Non-pigmented ciliary epithelial cell (primary cell): ENCODE measurements around the gene PGGHG.
"Not testable (repeated sequence)": the region's sequence is repeated elsewhere in the genome, so short reads cannot be mapped to it uniquely, and the experiment has no call there.

Source experiments
- DNase-seq: peaks from one replicate; pipeline ENCODE4 v3.0.0-alpha.2; 2010; ENCODE audit warnings: low read depth

Gene PGGHG

DNA sequence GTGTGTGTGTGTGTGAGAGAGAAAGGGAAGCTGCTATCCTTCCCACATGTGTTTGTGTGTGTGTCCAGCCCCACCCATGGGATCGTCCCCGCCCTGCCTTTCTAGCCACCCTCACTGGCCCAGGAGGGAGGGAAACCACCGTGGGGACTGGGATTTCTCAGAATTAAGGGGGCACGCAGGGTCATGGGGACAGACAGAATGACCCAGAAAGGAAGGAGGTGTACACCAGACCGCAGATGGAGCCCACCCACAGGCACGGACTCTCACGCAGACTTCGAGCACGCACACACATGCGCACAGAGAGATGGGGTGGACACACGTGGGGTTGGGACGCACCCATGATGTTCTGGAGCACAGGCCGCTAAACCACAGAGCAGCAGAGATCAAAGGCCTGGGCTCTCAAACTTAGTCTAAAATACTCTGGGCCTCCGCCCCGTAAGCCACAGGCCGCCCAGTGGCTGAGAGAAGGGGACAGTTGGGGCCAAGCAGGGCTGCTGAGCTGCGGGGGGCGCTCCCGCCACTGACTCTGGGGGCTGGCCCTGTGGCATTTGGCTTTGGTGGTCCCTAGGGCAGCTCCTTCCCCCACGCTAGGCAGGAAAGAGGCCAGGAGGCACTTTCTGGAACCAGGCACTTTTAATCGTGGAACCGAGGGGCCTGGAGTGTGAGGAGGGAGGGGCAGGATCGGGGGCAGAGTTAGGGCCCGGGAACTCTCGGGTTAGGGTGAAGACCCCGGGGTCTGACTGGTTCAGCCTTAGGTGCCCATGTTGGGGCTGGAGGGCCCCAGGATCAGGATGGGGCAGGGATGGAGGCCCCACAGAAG lies 8.9 kb downstream of the PGGHG start:
- DNase-seq: no peak

DNA sequence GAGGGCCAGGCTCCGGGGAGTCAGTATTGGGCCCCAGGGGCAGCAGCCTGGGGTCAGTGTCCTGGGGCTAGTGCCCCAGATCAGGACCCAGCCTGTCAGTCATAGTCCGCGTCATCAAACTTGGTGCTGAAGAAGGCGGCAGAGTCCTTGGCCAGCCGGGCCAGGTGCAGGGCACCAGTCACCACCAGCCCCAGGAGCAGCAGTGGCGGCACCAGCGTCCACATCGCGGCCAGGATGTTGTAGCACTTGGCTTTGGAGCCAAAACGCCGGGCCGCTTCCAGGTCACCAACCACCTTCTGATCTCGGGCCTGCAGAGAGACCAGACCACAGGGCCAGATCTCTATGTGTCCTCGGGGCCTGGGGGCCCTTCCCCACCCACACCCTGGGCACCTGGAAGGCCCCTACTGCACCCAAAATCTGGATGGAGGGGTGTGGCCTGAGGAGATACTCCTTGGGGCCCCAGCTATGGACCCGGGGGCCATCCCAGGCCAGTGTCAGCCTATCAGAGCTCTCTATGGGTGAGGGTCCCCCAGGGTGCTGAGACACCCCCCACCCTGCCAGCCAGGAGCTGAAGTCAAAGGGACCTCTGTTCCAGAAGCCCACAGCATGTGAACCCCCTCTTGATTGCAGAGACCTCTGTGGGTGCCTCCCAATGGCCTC lies 9.6 kb downstream of the PGGHG start:
- DNase-seq: no peak

DNA sequence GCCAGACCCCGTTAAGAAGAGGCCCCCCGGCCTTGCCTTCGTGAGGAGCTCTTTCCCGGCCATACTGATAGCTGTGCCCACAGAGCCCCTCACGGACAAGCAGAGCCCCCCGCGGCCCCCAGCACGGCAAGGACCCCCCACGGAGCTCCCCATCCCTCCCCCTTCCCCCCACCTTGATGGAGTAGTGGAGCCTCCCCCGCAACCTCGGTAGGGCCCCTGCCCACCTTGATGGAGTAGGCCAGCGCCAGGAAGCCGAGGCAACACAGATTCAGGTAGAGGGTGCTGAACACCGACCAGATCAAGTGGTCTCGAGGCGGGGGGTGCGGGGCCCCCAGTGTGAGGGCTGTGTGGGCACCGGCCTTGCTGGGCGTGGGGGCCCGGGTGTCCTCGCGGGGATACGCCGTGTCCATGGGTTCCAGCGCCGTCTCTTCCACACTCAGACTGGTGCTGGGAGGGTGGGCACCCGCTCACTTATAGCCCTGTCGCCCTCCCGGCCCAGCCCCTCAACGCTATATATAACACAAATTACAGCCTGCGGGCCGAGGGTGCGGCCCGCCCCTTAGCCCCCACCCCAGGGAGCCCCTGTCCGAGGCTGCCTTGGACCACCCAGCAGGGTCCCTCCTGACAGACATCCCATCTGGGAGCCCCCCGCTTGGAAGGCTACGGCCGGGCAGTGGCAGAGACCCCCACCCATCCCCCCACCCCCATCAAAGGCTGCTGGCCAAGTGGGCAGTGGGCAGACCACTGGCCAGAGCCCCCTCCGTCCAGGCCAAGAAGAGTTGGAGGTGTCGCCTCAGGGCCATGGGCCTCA lies 10.4 kb downstream of the PGGHG start, which contains the start of gene IFITM5:
Gene IFITM5, minus strand, starts transcription at position 446 of the 811 bp plus-strand sequence. Its CDS starts 36 bp downstream, at position 410.
- no peak for DNase-seq

DNA sequence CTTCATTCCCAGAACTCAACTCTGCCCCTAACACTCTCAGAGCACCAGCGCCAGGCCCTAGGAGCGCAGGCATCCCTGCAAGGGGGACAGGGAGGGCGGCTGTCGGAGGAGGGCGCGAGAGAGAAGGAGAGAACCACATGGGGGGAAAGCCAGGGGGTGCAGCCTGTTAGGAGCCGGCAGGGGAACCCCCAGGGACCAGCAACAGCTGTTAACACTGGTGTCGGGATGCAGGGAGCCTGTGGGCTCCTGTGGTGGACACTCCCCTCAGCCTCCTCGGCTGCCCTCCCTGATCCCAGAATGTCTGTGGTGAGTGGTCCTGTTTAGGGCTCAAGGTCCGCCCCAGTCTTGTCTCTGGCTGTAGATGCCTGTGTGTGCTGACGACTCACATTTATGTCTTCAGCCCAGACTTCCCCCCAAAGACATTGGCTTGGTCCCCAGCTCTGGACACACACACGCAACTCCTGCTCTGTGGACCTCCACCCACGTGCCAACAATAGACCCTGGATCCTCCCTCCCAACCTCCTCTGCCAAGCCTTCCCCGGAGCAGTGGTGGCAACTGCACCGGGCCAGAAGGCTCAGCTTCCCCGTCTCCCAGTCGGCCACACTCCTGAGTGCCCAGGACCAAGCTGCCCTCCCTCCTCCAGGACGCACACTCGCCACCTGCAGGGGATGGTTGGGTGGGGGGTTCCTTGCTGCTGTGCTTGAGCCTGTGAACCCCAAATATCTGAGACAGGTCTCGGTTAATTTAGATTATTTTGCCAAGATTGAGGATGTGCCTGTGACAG lies 11.2 kb downstream of the PGGHG start:
- DNase-seq: no peak

DNA sequence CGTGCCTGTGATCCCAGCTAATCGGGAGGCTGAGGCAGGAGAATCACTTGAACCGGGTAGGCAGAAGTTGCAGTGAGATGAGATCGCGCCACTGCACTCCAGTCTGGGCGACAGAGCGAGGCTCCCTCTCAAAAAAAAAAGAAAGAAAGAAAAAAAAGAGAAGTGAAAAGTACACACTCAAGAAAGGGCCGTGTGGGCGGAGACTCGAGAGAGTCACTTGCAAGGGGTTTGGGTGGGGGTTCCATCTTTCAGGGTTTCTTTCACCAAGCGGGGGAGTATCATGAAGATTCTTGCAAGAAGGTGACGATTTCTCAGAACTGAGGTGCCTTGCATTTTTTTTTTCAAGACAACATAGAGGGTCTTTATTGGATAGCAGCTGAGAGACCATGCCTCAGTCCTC lies 14.4 kb downstream of the PGGHG start:
- no peak for DNase-seq

DNA sequence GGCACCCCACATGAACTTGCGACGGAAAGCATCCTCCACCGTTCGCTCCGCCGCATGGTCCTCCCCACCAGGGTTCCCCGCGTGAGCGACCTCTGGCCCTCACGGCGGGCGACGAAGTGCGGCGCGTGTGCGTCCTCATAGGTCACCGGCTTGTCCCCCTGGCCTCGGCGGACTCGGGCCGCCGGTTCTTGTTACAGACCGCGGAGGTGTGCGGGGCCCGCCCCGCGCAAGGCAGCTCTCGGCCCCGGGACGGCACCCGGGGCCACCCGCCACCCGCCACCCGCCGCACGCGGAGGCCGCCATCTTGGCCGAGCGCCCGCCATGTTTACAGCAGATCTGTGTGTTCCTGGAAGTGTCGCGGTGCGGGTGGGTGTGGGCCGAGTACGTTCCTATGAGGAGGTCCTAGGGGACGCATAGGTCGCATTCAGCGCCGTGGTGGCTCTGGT lies 15.2 kb downstream of the PGGHG start:
- DNase-seq: no peak

DNA sequence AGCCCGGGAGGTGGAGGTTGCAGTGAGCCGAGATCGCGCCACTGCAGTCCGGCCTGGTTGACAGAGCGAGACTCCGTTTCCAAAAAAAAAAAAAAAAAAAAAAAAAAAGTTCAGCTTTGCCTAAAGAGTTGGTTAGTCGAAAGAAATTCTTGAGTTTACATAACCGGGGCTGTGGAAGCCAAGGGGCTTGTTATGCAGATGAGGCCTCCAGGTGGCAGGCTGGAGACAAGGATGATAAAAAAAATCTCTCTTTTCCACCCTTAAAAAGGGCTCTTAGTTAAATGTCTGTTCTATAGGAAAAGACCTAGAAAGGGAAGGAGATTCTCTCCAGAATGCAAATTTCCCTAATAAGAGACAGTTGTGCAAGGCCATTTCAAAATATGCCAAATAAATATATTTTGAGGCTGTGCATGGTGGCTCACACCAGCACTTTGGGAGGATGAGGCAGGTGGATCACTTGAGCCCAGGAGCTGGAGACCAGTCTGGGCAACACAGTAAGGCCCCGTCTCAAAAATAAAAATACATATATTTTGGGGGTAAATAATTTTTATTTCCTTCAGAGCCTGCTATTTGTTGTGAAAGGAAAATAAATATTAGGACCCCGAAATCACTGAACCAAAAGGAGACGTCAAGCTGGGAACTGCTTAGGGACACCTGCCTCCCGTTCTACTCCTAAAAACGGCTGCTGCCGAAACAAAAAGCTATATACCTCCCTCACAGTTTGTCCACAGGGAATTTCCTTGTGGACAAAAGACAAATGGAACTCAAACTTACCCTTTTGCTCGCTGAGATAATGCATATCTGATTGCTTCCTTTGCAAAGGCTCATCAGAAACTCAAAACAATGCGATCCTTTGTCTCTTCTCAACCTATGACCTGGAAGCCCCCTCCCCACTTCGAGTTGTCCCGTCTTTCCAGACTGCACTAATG lies 16.3 kb downstream of the PGGHG start:
- no peak for DNase-seq

DNA sequence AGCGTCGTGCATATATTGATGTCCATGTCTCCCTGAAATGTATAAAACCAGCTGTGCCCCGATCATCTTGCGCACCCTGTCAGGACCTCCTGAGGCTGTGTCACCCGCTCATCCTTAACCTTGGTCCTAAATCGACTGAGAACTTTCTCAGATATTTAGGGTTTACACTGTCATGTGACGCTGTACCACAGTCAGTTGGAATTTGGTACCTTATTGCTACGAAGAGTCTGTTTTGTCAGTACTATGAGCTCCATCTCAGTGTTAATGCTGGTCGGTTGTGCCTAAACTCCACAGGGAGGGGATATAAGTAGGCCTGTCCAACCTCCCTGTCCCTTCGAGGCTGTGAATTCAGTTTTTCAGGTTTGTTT lies 16.9 kb downstream of the PGGHG start:
- no peak for DNase-seq

DNA sequence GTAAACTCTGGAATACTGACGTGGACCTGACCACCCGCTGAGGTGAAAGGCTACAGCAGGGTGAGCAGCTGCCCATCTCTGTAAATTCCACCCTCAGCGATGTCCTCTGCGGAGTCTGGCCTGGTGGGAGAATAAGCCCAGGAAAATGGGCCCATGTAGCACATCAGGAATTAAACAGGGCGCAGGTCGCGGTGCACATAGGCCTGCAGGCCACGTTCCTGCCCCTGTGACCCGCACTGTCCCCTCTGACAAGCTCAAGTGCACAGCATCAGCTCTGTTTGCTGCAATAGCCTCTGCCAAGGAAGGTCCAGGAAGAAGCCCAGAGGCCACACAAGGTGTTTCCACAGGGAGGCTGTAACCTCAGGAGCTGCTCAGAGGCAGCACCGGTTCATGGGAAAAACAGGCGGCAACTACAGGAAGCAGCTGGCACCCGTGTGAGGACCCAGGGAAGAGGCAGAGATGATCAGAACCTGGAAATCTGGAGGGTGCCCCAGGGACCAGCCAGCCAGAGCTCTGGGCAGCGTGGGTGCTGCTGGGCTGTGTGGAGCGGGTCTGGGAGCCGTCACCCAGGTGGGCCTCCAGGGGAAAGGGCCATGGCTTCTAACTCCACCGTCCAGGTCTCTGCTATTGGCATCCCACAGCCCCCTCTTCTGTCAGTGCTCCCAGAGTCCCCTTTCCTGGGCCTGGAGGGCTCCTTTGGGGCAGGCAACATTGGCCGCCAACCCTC lies 17.9 kb downstream of the PGGHG start:
- DNase-seq: no peak

DNA sequence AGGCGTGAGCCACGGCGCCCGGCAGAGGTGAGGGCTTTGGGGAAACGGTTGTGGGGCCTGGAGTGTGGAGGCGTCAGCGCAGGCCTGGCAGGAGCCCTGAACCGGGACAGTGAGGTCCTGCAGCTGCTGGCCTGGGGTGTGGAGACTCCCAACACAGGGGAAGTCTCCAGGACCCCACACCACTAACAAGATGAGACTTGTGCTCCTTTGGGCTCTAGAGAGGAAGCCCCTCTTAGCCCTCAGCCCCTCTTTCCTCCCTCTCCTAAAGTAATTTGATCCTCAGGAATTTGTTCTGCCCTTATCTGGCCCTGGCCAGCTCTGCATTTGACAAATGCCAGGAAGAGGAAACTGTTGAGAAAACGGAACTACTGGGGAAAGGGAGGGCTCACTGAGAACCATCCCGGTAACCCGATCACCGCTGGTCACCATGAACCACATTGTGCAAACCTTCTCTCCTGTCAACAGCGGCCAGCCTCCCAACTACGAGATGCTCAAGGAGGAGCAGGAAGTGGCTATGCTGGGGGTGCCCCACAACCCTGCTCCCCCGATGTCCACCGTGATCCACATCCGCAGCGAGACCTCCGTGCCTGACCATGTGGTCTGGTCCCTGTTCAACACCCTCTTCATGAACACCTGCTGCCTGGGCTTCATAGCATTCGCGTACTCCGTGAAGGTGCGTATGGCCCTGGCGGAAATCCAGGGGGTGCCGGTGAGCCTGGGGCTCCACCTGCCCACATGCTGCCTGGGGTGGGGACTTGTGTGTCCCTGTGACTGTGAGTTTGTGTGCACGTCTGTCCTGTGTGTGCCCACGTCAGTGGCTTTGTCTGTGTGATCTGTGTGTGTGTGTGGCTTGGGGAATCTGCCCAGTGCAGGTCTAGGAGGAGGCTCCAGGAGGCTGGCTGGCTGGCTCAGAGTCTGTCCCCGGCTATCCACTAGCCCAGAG lies 19.1 kb downstream of the PGGHG start, which contains the start of gene IFITM2:
Gene IFITM2, plus strand, starts transcription at position 51 of the 943 bp plus-strand sequence. Its CDS starts 377 bp downstream, at position 428.
- DNase-seq: not testable (repeated sequence)

DNA sequence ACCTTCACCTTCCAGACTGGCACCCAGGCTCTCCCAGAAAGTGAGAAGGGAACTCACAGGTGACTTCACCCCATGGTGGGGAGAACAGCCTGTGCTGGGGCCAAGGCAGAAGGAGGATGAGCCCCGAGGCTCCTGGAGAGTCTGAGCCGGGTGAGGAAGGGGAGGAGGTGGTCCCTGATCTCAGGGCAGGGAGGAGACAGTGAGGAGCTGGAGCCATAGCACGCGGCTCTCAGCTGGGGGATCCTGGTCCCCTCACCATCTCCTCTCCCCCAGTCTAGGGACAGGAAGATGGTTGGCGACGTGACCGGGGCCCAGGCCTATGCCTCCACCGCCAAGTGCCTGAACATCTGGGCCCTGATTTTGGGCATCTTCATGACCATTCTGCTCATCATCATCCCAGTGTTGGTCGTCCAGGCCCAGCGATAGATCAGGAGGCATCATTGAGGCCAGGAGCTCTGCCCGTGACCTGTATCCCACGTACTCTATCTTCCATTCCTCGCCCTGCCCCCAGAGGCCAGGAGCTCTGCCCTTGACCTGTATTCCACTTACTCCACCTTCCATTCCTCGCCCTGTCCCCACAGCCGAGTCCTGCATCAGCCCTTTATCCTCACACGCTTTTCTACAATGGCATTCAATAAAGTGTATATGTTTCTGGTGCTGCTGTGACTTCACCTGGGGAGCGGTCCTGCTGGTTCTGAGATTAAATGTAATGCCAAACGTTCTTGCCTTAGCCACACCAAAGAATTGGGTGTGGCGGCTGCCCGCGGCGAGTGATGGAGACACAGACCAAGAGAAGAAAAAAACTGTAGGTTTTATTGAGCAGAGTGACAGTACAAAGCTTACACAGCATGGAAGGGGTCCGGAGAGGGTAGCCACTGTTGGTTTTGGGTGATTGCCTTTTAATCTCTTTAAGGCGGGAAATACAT lies 20.1 kb downstream of the PGGHG start:
- not testable (repeated sequence) for DNase-seq

DNA sequence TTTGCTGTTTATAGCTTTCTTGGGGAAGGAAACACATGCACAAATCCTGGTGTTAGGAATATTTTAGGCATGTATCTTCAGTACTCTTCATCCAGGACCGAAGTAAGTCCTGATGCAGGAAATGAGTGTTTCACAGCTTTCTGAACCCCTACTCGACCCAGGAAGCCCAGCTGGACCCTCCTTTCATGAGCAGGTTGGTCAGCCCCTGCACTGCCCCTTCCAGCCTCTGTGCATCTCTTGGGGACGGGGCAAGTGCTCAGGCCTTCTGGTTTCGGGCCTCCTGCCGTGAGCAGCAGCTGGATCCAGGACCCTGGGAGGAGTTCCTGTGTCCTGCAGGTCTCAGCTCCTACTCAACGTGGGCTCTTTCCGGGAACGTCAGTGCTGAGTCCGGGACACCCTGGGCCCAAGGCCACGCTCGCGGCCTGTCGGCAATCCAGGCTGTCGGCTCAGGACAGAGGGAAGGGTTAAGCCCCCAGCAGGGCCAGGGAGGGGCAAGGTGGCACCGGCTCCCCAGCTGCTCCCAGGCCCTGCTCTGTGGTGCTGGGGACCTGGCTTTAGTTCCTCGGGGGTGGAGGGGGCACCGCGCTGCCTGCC lies 21.1 kb downstream of the PGGHG start:
- DNase-seq: not testable (repeated sequence)

DNA sequence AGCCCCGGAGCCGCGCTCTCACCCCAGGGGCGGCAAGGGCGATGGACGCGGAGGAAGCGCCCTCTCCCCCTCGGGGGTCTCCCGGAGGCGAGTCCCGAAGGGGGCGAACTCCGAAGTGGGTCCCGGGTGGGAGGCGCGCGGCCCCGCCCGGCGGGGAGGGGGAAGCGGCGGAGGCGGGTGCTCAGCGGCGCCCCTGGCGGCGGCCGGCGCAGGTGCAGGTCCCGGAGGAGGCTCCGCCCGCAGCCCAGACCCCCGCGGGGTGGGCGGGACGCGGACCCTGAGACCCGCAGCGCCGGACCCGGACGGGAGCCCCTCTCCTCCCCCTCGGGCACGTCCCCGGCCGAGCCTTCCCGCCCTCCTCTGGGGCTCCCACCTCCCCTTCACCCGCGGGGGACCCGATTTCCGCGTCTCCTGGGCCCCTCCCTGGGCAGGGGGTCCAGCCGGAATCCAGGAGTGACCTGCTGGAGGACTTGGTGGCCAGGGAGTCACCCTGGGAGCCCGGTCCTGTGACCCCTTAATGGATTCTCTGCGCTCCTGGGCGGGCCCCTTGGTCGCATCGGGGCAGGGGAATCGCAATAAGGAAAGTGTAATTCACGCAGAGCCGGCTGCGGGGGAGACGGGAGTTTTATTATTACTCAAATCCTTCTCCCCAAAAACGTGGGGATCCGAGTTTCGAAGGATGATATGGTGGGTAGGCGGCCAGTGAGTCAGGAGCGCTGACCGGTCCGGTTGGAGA lies 22.3 kb downstream of the PGGHG start:
- not testable (repeated sequence) for DNase-seq

DNA sequence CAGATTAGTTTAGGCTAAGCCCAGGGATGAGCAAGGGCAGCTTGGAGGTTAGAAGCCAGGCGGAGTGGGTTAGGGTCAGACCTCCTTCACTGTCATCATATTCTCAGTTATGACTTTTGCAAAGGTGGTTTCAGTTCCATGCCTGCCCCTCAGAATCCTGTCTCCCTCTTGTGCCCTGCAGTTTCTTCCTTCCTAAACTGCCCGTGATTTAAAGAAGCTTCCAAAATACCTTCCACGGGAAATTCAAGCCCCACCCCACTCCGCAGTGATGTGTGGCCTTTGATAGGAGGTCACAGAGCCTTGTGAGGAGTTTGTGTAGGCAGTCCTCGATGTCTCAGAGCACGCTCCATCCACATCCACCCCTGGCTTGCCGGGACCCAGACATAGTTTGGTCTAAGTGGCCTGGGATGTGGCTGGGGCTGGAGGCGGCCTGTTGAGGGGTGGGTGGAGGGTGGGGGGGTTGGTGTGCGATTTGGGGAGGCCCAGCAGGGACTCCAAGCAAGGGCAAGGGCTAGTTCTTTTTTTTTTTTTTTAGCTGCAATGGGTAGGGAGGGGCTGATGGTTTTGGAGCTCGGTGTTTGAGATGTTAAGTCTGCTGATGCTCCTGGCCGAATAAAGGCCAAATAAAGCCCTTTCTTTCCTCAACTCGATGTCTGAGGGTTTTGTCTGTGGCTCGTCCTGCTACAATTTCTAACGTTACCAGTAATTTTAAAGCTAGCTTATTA lies 23.3 kb downstream of the PGGHG start:
- DNase-seq: no peak

DNA sequence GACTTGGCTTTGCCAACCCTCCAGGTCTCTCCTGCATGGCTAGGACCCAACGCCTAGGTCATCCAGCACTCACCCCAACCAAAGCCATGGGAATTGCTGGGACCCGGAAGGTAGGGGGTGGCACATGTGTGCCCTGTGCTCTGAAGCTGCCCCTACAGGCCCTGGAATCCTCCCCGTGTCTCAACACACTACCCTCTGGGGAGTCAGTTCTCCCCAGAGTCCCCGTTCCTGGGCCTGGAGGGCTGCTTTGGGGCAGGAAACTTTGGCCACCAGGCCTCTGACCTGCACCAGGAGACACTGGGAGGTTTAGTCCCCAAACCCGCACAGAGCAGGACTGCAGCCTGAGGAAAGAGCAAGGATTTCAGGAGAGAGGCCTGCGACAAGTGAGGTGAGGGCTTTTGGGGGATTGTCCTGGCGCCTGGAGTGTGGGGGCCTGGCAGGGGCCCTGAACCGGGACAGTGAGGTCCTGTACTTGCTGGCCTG lies 24.4 kb downstream of the PGGHG start:
- no peak for DNase-seq
